Measurements from ENCODE around the gene SNX21.

GRCh38 chr20:45882469-45883099, 49.0 kb downstream of the SNX21 start:
- TF ChIP-seq CBX2 (IDR thresholded peaks at IDR 0.05; ENCODE audit: borderline replicate concordance, low read depth) (no peak), RFX5 (IDR thresholded peaks at IDR 0.05) (no peak), TP53 (CRISPR knock-in tag; IDR thresholded peaks at IDR 0.05) (no peak), MAX (IDR thresholded peaks at IDR 0.05) (no peak), CTCF (IDR thresholded peaks at IDR 0.05) (no peak)
- TF ChIP-seq, protein P1, sequence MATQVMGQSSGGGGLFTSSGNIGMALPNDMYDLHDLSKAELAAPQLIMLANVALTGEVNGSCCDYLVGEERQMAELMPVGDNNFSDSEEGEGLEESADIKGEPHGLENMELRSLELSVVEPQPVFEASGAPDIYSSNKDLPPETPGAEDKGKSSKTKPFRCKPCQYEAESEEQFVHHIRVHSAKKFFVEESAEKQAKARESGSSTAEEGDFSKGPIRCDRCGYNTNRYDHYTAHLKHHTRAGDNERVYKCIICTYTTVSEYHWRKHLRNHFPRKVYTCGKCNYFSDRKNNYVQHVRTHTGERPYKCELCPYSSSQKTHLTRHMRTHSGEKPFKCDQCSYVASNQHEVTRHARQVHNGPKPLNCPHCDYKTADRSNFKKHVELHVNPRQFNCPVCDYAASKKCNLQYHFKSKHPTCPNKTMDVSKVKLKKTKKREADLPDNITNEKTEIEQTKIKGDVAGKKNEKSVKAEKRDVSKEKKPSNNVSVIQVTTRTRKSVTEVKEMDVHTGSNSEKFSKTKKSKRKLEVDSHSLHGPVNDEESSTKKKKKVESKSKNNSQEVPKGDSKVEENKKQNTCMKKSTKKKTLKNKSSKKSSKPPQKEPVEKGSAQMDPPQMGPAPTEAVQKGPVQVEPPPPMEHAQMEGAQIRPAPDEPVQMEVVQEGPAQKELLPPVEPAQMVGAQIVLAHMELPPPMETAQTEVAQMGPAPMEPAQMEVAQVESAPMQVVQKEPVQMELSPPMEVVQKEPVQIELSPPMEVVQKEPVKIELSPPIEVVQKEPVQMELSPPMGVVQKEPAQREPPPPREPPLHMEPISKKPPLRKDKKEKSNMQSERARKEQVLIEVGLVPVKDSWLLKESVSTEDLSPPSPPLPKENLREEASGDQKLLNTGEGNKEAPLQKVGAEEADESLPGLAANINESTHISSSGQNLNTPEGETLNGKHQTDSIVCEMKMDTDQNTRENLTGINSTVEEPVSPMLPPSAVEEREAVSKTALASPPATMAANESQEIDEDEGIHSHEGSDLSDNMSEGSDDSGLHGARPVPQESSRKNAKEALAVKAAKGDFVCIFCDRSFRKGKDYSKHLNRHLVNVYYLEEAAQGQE (IDR thresholded peaks at IDR 0.05): no peak

Data from A549 (cell line).